ENCODE results near the gene UNKL.

Gene UNKL

DNA sequence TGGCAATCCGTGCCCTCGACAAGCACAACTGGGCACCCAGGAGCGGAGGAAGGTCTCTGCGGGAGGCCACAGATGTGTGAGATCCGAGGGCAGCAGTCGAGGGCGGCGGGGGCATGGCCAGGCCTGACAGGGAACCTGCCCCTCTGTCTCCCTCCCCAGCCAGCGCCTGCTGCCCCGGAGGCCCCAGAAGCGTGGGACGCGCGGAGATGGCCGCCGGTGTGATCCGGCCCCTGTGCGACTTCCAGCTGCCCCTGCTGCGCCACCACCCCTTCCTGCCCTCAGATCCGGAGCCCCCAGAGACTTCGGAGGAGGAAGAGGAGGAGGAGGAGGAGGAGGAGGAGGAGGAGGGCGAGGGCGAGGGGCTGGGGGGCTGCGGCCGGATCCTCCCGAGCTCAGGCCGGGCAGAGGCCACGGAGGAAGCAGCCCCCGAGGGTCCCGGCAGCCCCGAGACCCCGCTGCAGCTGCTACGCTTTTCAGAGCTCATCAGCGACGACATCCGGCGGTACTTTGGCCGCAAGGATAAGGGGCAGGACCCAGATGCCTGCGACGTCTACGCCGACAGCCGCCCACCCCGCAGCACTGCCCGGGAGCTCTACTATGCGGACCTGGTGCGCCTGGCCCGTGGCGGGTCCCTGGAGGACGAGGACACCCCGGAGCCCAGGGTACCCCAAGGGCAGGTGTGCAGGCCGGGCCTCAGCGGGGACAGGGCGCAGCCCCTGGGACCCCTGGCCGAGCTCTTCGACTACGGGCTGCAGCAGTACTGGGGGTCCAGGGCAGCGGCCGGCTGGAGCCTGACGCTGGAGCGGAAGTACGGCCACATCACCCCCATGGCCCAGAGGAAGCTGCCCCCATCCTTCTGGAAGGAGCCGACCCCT lies 18.1 kb upstream of the UNKL start:
- DNase-seq (ENCODE audit: low read depth in 2 of 2, low spot score in 1 of 2) = no peak

DNA sequence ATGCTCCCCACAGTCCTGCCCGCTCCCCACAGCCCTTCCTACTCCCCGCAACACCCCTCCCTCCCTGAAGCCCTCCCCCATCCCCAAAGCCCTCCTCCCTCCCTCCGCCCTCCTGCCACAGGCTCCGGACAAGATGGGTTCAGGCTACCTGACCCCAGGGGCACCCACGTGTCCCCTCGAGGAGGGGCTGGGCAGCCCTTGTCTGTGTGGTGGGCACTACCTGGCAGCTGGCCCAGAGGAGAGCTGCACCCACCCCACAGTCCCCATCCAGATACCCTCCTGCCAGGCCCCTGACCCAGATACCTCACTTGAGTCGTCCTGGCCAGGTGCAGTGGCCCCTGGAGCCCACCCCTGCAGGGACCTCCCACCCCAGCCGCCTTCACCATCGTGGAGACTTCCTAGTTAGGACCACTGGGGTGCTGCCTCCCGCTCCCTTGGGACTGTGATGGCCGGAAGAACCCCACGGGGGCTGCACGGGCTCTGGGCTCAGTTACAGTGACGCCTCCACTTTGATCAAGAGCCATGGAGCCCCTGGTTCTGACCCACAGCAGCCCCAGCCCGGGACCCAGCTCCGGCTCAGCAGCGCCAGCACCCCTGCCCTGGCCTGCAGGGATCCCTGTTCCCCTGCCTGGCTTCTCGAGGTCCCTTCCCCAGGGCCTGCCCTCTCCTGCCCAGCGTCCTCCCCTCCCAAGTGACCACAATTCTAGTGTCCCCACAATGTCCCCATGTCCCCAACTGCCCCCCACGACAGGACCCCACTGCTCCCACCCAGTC lies 17.2 kb upstream of the UNKL start:
- DNase-seq (ENCODE audit: low read depth in 2 of 2, low spot score in 1 of 2) = no peak

DNA sequence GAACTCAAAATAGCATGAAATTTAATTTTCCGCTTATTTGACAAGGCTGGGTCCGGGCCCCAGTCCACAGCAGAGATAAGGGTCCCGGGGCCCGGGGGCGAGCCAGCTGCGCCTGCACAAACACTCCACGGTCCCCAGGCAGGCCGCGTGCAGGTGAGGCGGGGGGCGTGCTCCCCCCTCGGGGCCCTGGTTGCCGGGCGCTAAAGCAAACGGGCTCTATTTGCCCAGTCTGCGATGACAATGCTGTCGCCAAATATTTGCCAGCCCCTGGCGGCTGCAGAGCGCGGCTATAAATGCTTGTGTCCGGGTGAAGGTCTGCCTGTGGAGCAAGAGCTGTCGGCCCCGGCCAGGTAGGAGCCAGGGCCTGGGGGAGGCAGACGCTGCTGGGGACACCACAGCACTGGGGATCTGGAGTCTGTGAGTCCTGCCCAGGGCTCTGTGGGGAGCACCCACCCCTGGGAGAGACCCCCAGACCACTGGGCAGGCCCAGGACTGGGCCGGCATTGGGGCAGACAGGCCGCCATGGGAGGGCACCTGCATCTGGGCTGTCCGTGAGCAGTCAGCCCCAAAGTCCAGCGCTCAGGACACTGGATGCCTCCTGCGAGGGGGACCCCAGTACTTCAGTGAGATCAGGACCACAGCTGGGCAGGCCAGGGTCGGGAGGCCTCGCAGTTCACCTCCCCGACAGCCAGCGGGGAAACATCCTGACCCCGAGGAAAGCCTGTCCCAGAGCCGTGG lies 16.4 kb upstream of the UNKL start, which contains the start of gene PERCC1:
PERCC1 (plus strand) TSS at position 320 of the 738 bp plus-strand sequence. CDS start 1,516 bp downstream, outside the sequence.
- no peak for DNase-seq (ENCODE audit: low read depth in 2 of 2, low spot score in 1 of 2)

DNA sequence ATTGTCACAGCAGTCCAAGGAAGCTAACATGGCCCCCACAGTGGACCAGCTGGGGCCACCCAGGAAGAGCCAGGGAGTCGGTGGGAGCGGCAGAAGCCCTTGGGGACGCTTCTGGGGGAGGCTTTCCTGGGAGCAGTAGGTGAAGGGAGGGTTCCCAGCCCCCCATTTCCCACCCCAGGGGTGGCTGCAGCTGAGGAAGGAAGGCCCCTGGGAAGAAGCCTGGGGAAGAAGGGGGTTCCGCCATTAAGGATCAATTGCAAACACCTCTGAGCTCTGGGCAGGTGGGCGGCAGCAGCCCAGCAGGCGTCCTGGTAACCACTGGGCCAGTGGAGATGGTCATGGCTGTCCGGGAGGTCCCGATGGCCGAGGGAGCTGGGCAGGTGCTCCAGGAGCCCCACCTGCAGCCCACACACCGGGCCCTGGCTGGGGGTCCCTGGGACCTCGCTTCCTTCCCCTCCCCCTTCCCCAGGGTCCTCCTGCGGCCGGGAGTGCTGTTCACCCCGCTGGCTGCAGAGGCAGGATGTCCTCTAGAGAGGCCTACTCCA lies 15.8 kb upstream of the UNKL start:
- no peak for DNase-seq (ENCODE audit: low read depth in 2 of 2, low spot score in 1 of 2)

DNA sequence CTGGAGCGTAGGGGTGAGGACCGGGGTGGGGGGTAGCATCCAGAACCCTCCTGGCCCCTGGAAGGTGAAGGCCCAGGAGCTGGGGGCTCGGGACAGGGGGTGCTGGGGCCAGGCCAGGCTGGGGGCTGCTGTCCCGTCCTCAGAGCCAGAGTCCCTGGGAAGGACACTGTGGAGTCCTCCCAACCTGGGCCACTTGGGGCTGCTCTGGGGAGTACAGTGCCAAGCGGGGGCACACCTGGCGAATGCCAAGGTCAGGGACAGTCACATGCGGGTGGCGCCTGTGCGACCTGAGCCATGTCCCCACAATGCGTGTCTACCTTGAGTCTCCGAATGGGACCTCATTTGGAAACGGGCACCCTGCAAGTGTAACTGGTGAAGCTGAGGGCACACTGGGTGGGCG lies 15.1 kb upstream of the UNKL start:
- no peak for DNase-seq (ENCODE audit: low read depth in 2 of 2, low spot score in 1 of 2)

DNA sequence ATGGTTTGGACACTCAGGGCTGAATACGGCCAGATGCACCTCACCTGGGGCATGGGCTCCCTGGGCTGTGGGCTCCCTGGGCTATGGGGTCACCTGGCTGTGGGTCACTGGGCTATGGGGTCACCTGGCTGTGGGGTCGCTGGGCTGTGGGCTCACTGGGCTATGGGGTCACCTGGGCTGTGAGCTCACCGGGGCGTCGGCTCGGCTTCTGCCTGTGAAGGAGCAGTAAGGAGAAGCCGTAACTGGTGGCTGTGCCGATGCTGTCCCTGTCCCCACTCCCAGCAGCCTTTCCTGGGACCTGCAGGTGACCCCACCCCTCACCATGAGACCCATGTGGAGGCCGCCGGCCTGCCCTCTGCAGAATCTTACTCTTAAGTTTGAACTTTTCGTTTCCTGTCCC lies 14.5 kb upstream of the UNKL start:
- no peak for DNase-seq (ENCODE audit: low read depth in 2 of 2, low spot score in 1 of 2)

DNA sequence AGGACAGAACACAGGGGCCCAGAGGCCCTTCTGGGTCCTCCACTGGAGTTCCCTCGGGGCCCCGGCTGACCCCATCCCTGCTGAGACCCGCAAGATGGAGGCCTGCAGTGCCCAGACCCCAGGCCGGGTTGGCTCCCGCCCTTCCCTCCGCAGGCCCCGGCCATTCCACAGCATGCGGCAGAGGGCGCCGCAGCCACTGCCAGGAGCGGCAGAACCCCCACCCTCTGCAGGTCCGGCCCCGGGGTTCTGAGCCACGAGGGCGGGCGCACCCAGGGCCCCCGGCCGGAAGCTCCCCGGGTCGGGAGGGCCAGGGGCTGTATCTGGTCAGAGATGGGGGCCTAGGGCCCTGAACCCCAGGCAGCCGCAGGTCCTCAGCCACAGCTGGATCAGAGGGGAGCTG lies 14.0 kb upstream of the UNKL start:
- no peak for DNase-seq (ENCODE audit: low read depth in 2 of 2, low spot score in 1 of 2)

DNA sequence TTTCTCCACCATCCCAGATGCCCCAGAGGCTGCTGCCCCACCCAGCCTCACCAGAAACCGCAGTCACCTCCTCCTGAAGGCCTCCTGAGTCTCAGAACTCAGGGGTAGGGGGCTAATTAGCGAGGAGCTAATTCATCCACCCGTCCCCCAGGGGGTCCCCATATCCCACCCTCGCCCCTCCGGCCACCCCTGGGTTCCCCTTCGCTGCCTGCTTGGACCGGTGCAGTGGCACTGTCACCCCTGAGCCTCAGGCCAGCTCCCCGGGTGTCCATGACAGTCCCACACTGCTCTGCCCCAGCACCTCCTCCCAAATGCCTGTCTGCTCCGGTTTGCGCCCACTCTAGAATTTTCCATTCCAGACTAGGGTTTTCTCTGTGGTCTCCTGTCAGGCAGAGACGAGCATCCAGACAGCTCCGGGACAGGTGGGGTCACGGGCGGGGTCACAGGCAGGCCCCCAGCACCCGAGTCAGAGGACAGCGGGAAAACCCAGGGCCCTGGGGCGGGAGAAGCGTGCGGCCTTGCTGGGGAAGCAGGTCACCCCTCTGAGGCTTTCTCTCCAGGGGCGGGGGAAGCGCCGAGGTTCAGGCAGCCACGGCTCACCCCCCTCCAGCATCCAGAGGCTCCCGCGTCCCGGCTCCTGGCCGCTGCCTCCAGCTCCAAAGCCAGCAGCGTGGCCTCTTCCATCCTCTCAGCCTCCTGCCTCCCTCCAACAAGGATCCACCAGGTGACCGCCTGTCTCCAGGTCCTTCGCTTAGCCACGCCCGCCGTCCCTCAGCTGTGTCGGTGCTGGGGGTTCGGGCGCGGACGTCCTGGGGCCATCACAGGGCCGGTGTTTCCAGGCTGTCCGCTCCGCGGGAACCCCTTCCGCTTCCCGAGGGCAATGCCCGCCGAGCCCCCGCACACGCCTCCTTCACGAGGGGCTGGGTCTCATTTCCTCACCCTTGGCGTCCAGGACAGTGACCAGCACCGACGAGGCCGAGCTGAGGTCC lies 13.3 kb upstream of the UNKL start:
- DNase-seq (ENCODE audit: low read depth in 2 of 2, low spot score in 1 of 2) = no peak

DNA sequence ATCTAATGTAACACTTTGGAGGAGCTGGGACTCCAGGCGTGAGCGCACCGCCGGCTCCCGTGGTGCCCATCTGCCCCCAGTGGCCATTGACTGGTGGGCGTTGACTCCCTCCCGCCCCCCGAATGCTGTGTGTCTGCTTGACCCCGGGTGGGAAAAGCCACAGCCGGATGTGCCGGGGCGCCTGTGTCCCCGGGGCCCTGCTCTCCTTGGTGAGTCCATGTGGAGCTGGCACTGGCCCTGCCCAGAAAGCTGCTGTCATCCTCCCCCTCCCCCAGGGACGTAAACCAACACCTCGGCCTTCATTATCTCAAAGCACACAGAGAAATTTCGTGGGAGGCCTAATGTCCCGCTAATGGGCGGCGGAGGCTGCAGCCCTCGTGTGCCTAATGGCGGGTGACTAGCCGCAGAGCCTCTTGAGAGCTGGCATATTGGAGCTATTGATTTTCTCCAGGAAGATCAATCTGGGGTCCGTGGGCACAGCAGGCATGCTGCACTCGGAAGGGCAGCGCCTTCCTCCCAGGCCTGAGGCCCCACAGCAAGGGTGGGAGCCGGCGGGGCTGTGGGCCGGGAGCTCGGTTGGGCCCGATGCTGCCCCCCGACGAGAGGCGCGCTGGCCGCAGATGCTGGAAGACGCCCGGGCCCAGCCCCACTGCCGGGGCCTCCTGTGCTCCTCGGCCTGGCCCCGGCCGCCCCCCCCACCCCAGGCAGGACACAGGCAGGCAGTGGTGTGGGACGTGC lies 12.4 kb upstream of the UNKL start:
- no peak for DNase-seq (ENCODE audit: low read depth in 2 of 2, low spot score in 1 of 2)

DNA sequence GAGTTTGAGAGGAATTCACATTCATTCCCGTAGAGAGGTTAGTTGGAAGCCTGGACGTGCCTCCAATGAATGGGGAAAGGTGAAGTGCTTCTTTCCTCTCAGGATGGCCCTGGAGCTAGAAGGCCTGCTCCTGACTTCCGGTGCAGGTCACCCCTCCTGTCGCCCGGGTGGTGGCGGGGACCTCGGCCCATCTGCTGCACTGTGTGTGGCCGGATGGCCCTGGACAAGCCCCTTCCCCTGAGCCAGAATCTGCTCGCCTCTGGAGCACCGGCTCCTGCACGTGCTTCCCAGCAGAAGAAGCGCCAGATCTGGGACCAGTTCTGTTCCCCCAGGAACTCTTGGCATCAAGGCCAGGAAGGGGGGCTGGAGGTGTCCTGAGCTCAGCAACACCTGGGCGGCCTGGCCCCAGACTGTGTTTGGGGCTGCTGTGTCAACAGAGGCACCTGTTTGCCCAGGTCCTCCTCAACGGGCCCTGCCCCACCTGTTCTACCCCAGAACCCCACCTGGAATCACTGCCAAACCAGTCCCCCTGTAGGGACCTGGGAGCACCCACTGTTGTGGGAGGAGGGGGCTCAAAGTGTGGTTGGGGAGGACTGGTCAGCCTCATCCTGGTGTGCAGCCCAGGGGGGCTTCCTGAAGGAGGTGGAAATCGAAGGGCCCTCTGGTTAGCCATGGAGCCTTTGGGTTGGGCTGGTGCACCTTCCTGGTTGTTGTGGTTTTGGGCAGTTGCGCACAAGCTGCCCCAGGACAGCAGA lies 11.3 kb upstream of the UNKL start:
- DNase-seq (ENCODE audit: low read depth in 2 of 2, low spot score in 1 of 2) = no peak

DNA sequence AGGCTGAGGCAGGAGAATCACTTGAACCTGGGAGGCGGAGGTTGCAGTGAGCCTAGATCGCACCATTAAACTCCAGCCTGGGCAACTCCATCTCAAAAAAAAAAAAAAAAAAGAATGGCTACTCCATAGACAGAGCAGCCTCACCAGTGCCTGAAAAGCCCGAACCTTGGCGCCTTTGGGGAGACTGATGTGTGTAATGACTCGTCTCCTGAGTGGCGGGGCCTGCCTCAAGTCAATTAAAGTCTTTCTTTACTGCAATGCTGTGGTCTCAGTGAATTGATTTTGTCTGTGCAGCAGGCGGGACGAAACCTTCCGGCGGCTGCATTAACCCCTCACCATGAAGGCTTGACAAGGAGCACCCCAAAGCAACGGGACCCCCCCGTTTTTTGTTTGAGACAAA lies 9.5 kb upstream of the UNKL start:
- no peak for DNase-seq (ENCODE audit: low read depth in 2 of 2, low spot score in 1 of 2)

DNA sequence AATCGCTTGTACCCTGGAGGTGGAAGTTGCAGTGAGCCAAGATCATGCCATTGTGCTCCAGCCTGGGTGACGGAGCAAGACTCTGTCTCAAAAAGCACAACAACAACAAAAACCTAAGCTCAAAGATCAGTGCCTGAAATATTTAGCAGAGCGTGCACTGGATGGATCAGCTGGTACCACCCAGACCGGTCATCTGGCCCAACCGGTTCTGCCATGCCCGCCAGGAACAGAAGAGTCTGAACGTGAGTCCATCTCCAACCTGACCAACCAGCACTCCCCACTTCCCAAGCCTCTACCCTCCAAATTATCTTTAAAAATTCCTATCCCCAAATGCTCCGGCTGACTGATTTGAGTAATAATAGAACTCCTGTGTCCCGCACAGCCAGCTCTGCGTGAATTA lies 7.6 kb upstream of the UNKL start:
- DNase-seq (ENCODE audit: low read depth in 2 of 2, low spot score in 1 of 2) = no peak

DNA sequence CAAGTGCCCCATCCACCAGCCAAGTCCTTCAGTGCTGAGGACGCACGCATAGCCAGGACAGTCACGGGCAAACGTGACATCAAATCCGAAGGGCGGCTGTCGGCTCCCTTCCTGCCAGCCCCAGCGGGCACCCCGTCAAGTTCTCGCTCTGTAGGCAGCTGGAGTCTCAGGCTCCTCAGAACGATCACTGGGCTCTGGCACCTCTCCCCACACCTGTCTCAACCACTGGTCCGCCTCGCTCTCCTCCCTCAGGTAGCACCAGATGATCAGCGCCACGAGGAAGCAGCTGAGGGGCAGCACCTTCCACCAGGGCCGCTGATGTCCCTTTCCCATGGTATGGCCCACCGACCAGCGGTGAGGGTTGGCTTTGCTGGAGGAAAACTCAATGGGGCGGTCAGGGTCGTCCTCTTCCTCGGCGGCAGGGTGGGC lies 5.6 kb upstream of the UNKL start:
- DNase-seq (ENCODE audit: low read depth in 2 of 2, low spot score in 1 of 2) = no peak

DNA sequence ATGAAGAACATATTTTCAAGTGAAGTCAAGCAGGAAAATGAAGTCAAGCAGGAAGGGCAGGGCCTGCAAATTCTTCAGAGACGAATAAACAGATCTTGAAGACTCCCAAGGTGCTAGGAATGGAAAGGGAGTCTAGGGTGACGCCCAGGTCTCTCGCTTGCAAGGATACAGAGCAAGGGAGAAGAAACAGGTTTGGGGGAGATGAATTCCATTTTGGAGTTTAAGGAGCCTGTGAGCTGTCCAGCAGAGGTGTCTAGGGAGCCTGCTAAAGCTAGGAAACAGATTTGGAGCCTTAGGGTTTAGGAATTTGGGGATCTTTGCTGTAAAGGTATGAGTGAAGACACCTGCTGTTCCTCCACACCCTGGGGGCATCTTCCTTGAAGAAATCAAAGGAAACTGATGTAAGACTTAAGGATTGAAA lies 2.0 kb upstream of the UNKL start:
- no peak for DNase-seq (ENCODE audit: low read depth in 2 of 2, low spot score in 1 of 2)

DNA sequence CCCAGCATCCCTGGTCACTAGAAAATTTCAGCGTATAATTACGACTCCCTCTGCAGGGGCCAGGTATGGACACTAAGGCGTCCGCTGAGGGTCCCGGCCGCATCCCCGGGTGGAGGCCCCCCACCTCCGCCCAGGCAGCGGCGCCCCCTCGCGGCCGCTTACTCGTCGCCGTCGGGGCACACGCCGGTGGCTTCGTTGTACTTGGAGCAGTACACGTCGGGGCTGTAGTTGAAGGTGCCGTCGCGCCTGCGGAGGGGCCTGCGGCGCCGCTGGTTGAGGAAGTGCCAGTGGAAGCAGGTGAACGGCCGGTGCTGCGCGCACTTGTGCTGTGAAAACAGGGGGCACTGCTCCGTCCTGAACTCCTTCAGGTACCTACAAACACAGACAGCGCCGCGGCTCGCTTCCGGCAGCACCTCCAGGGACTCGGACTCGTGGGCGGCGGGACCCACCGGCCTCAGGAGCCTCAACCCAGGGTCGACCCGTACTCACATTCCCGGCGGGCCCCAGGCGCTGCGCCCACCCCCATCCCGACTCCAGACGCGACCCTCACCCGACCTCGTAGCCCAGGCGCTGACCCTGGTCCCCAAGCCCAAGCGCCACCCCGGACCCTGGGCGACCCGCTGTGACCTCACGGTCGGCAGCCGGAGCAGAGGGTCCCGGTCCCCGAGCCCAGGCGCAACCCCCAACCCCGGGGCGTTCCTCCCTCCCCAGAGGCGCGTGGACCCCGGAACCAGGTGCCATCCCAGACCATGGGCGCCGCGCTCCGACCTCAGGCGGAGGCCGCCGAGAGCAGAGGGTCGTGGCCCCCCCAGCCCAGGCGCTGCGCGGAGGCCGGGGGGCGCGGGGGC lies 596 bp downstream of the UNKL start:
- DNase-seq (ENCODE audit: low read depth in 2 of 2, low spot score in 1 of 2) = peak; percentile 22 to 32

DNA sequence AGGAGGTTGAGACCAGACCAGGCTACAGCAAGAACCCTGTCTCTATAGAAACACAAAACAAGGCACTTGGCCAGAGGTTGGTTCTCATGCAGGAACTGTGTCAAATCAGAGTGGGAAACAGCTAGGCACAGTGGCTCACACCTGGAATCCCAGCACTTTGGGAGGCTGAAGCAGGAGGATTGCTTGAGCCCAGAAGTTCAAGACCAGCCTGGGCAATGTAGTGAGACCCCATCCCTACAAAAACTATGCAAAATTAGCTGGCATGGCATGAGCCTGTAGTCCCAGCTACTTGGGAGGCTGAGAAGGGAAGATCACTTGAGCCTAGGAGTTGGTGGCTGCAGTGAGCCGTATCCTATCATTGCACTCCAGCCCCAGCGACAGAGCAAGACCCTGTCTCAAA lies 1.7 kb downstream of the UNKL start:
- DNase-seq (ENCODE audit: low read depth in 2 of 2, low spot score in 1 of 2) = no peak

DNA sequence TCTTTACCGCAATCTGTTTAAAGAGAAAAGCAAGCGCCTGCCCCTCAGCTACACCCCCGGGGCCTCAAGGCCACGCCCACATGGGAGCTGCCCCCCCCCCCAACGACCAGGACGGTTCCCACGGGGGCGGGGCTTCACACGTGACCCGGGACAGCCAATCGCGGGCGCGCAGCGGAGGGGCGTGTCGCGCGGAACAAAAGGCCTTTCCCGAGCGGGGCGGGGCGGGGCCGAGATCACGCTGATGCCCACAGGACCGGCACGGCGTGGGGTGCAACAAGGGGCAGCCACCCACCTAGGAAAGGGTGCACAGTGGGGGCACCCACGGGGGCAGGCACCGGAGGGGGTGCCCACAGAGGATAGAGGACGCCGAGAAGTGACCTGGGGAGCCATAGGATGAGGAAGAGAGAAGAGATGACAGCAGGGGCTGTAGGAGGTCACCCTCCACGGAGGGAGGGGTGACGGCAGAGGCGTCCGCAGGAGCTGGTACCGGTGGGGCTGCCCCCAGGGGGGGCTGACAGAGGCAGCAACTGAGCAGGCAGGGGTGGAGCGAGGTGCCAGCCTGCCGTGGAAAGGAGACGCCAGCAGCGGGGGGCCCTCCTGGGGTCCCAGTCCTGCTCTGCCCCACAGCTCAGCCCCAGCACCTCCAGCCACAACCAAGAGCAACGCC lies 6.2 kb downstream of the UNKL start:
- DNase-seq (ENCODE audit: low read depth in 2 of 2, low spot score in 1 of 2) = peak; percentile 92 to 98

Data from stimulated activated CD8-positive, alpha-beta memory T cell treated with anti-CD3 and anti-CD28 coated beads, Interleukin-4, amount 100 ng/mL, for 4 hours (primary cell).